Right lobe of liver (tissue), 4 donors: Measurements from ENCODE around the gene DFFA.
"Not testable (repeated sequence)": the region's sequence is repeated elsewhere in the genome, so short reads cannot be mapped to it uniquely, and the experiment has no call there.

Source experiments
- POLR2A ChIP-seq: fragments of 450-650 bp; IDR thresholded peaks from one replicate; pipeline ENCODE4 v1.6.1; 2017; ENCODE audit warnings: antibody characterized with exemption, mild to moderate bottlenecking
- TF ChIP-seq, protein P1 (sequence below), 4 donors: fragments of 200-600 bp in 3 of 4; fragments of 450-650 bp in 1 of 4; IDR thresholded peaks; one replicate each; pipeline versions ENCODE4 v1.5.1 to v1.8.0; 2016 to 2022; ENCODE audit warnings: antibody characterized with exemption in 4 of 4, mild to moderate bottlenecking in 2 of 4
- donor health status: DM: no; HTN: no; CAD: no.
- donor health status: DM: no; HTN: no; CAD: no.
- donor health status: DM: no; HTN: yes; CAD: no.

- TF ChIP-seq, protein P1, sequence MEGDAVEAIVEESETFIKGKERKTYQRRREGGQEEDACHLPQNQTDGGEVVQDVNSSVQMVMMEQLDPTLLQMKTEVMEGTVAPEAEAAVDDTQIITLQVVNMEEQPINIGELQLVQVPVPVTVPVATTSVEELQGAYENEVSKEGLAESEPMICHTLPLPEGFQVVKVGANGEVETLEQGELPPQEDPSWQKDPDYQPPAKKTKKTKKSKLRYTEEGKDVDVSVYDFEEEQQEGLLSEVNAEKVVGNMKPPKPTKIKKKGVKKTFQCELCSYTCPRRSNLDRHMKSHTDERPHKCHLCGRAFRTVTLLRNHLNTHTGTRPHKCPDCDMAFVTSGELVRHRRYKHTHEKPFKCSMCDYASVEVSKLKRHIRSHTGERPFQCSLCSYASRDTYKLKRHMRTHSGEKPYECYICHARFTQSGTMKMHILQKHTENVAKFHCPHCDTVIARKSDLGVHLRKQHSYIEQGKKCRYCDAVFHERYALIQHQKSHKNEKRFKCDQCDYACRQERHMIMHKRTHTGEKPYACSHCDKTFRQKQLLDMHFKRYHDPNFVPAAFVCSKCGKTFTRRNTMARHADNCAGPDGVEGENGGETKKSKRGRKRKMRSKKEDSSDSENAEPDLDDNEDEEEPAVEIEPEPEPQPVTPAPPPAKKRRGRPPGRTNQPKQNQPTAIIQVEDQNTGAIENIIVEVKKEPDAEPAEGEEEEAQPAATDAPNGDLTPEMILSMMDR (IDR thresholded peaks at IDR 0.05) = not testable (repeated sequence)
- not testable (repeated sequence) for TF ChIP-seq POLR2A
These were observed 33.8 kb upstream of the DFFA start for GRCh38 chr1:10506046-10506676.
